G401.6 (cell line): ENCODE data around the gene KRT31.
"Not testable (repeated sequence)": the region's sequence is repeated elsewhere in the genome, so short reads cannot be mapped to it uniquely, and the experiment has no call there.

Experiments
- FAIRE-seq: peaks from 2 replicates; lab custom pipeline; 2012; peaks lifted over from hg19 to GRCh38; lab: Jason Lieb, UNC

The KRT31 gene

GRCh38 chr17:41417576-41418015 is 20.2 kb upstream of the KRT31 start:
- FAIRE-seq, result no peak

GRCh38 chr17:41417127-41417526 is 19.7 kb upstream of the KRT31 start:
- no peak for FAIRE-seq

- FAIRE-seq, result no peak
These were observed 19.1 kb upstream of the KRT31 start for GRCh38 chr17:41416479-41416878.

GRCh38 chr17:41415833-41416335 is 18.5 kb upstream of the KRT31 start:
- no peak for FAIRE-seq

- FAIRE-seq, result no peak
These were observed 18.0 kb upstream of the KRT31 start for GRCh38 chr17:41415411-41415810.

- FAIRE-seq, result no peak
These were observed 16.6 kb upstream of the KRT31 start for GRCh38 chr17:41413982-41414381.

- no peak for FAIRE-seq
These were observed 16.0 kb upstream of the KRT31 start for GRCh38 chr17:41413353-41413957.

- no peak for FAIRE-seq
These were observed 13.8 kb upstream of the KRT31 start for GRCh38 chr17:41411072-41411840.

GRCh38 chr17:41407226-41407625 is 9.8 kb upstream of the KRT31 start:
- FAIRE-seq, result no peak

- FAIRE-seq, result no peak
These were observed 8.8 kb upstream of the KRT31 start for GRCh38 chr17:41406205-41406604.

GRCh38 chr17:41404024-41404671 is 6.7 kb upstream of the KRT31 start:
- no peak for FAIRE-seq

GRCh38 chr17:41403404-41404023 is 6.1 kb upstream of the KRT31 start:
- no peak for FAIRE-seq

- FAIRE-seq, result no peak
These were observed 4.8 kb upstream of the KRT31 start for GRCh38 chr17:41402161-41402560.

GRCh38 chr17:41396340-41396739 is 1.1 kb downstream of the KRT31 start:
- FAIRE-seq, result no peak

- no peak for FAIRE-seq
These were observed 1.8 kb downstream of the KRT31 start for GRCh38 chr17:41395611-41396010.

GRCh38 chr17:41395044-41395443 is 2.4 kb downstream of the KRT31 start:
- FAIRE-seq, result not testable (repeated sequence)

- no peak for FAIRE-seq
These were observed 3.0 kb downstream of the KRT31 start for GRCh38 chr17:41394254-41394996.

- FAIRE-seq, result no peak
These were observed 3.6 kb downstream of the KRT31 start for GRCh38 chr17:41393826-41394225.

GRCh38 chr17:41393294-41393693 is 4.1 kb downstream of the KRT31 start:
- FAIRE-seq, result no peak

GRCh38 chr17:41392278-41392677 is 5.1 kb downstream of the KRT31 start:
- no peak for FAIRE-seq

GRCh38 chr17:41391535-41391934 is 5.9 kb downstream of the KRT31 start:
- FAIRE-seq, result no peak

GRCh38 chr17:41390411-41390938 is 6.9 kb downstream of the KRT31 start:
- no peak for FAIRE-seq
